ENCODE results near the gene FANCG. TPM values are rescaled to one million over a fixed set of nuclear protein-coding genes. Genes with fewer than 3 reads are reported as not detected.

The FANCG gene
- total and polyA plus RNA-seq, 7 experiments from 2014 or later = 8.7 to 84.9 (median 26.6) TPM

GRCh38 chr9:35035851-35036701 lies 43.7 kb downstream of the FANCG start:
- H3K9me3 ChIP-seq (ENCODE audit: control insufficient read depth in 2 of 3, low read length in 3 of 3) = no peaks in the 10 kb centered on the region
- H3K4me3 ChIP-seq (ENCODE audit: low read length) = peak overlapping the region; percentile 33
- no peaks in the 10 kb centered on the region for H3K36me3 ChIP-seq (ENCODE audit: control insufficient read depth in 2 of 3, insufficient read depth in 3 of 3, low read length in 3 of 3)
- intact Hi-C loops (cut with micrococcal nuclease) = loop anchor here in 1 of 2 donors (1.0 kb wide), 1 partner anchor 47 kb away; the partner anchor contains the start of gene DNAJB5
- DNase-seq (peak in 8 of 9 donors; percentile 35 to 59 (median 44)), ATAC-seq (peak; percentile 83)
- no peaks in the 10 kb centered on the region for H3K27me3 ChIP-seq (ENCODE audit: control insufficient read depth in 2 of 2, insufficient read depth in 2 of 2, low read length in 2 of 2)
- peaks cover 0 to 6% of the 10 kb centered on the region in 2 donors for H3K4me1 ChIP-seq (ENCODE audit: control insufficient read depth in 2 of 2, insufficient read depth in 2 of 2, low read length in 2 of 2)
- H3K27ac ChIP-seq (ENCODE audit: low read depth, low read length) = peak overlapping the region; percentile 16
- Mint-ChIP-seq H3K9me3 (peaks cover 0 to 1% (median 0%) of the 10 kb centered on the region in 11 donors), H3K27me3 (no peaks in the 10 kb centered on the region), H3K27ac (peak overlapping the region in 7 of 9 donors; percentile 4 to 77 (median 58)), H3K4me1 (peaks cover 5 to 11% (median 7%) of the 10 kb centered on the region in 7 donors), H3K36me3 (peaks cover 0 to 19% (median 9%) of the 10 kb centered on the region in 5 donors), H3K4me3 (peak overlapping the region; percentile 51 to 75 (median 68))
- ChIA-PET CTCF (interaction anchor here (0.6 kb wide), 1 partner anchor 11 kb away, joined by 5 read pairs; no protein-coding TSS in a partner anchor), POLR2A (no interaction called here)

GRCh38 chr9:35033101-35033500 lies 46.6 kb downstream of the FANCG start:
- DNase-seq (no peak), ATAC-seq (no peak)
- Histone ChIP-seq H3K4me3 (ENCODE audit: low read length) (no peak overlapping the region), H3K27me3 (ENCODE audit: control insufficient read depth in 2 of 2, insufficient read depth in 2 of 2, low read length in 2 of 2) (no peaks in the 10 kb centered on the region), H3K4me1 (ENCODE audit: control insufficient read depth in 2 of 2, insufficient read depth in 2 of 2, low read length in 2 of 2) (peaks cover 0 to 6% of the 10 kb centered on the region in 2 donors), H3K27ac (ENCODE audit: low read depth, low read length) (no peak overlapping the region), H3K9me3 (ENCODE audit: control insufficient read depth in 2 of 3, low read length in 3 of 3) (no peaks in the 10 kb centered on the region), H3K36me3 (ENCODE audit: control insufficient read depth in 2 of 3, insufficient read depth in 3 of 3, low read length in 3 of 3) (no peaks in the 10 kb centered on the region)
- no peak overlapping the region for H3K27ac Mint-ChIP-seq
- CTCF ChIA-PET = interaction anchor here (1.0 kb wide), 1 partner anchor 18 kb away, joined by 3 read pairs; no protein-coding TSS in a partner anchor
- H3K27me3 Mint-ChIP-seq = no peaks in the 10 kb centered on the region
- POLR2A ChIA-PET = no interaction called here
- H3K9me3 Mint-ChIP-seq = peaks cover 0 to 1% (median 0%) of the 10 kb centered on the region in 11 donors
- intact Hi-C loops (cut with micrococcal nuclease) = no loop called here
- H3K36me3 Mint-ChIP-seq = peaks cover 0 to 19% (median 0%) of the 10 kb centered on the region in 5 donors
- peaks cover 7 to 13% (median 9%) of the 10 kb centered on the region in 7 donors for H3K4me1 Mint-ChIP-seq
- H3K4me3 Mint-ChIP-seq = no peak overlapping the region

GRCh38 chr9:35029852-35030251 lies 49.9 kb downstream of the FANCG start:
- CTCF ChIA-PET = no interaction called here
- no peaks in the 10 kb centered on the region for H3K9me3 ChIP-seq (ENCODE audit: control insufficient read depth in 2 of 3, low read length in 3 of 3)
- POLR2A ChIA-PET = no interaction called here
- H3K36me3 ChIP-seq (ENCODE audit: control insufficient read depth in 2 of 3, insufficient read depth in 3 of 3, low read length in 3 of 3) = no peaks in the 10 kb centered on the region
- intact Hi-C loops (cut with micrococcal nuclease) = no loop called here
- no peaks in the 10 kb centered on the region for H3K9me3 Mint-ChIP-seq
- H3K36me3 Mint-ChIP-seq = peaks cover 0 to 19% (median 0%) of the 10 kb centered on the region in 5 donors
- H3K4me1 Mint-ChIP-seq = peaks cover 7 to 15% (median 11%) of the 10 kb centered on the region in 7 donors
- H3K27me3 ChIP-seq (ENCODE audit: control insufficient read depth in 2 of 2, insufficient read depth in 2 of 2, low read length in 2 of 2) = no peaks in the 10 kb centered on the region
- H3K27ac ChIP-seq (ENCODE audit: low read depth, low read length) = no peak overlapping the region
- H3K4me3 Mint-ChIP-seq = no peak overlapping the region
- no peak for ATAC-seq
- no peaks in the 10 kb centered on the region for H3K27me3 Mint-ChIP-seq
- H3K4me3 ChIP-seq (ENCODE audit: low read length) = no peak overlapping the region
- no peak for DNase-seq
- H3K27ac Mint-ChIP-seq = no peak overlapping the region
- H3K4me1 ChIP-seq (ENCODE audit: control insufficient read depth in 2 of 2, insufficient read depth in 2 of 2, low read length in 2 of 2) = no peaks in the 10 kb centered on the region

GRCh38 chr9:35029241-35029640 lies 50.5 kb downstream of the FANCG start:
- Histone ChIP-seq H3K9me3 (ENCODE audit: control insufficient read depth in 2 of 3, low read length in 3 of 3) (no peaks in the 10 kb centered on the region), H3K4me1 (ENCODE audit: control insufficient read depth in 2 of 2, insufficient read depth in 2 of 2, low read length in 2 of 2) (no peaks in the 10 kb centered on the region), H3K27ac (ENCODE audit: low read depth, low read length) (no peak overlapping the region), H3K4me3 (ENCODE audit: low read length) (no peak overlapping the region), H3K27me3 (ENCODE audit: control insufficient read depth in 2 of 2, insufficient read depth in 2 of 2, low read length in 2 of 2) (no peaks in the 10 kb centered on the region), H3K36me3 (ENCODE audit: control insufficient read depth in 2 of 3, insufficient read depth in 3 of 3, low read length in 3 of 3) (no peaks in the 10 kb centered on the region)
- H3K27me3 Mint-ChIP-seq = no peaks in the 10 kb centered on the region
- peaks cover 0 to 21% (median 3%) of the 10 kb centered on the region in 5 donors for H3K36me3 Mint-ChIP-seq
- CTCF ChIA-PET = no interaction called here
- intact Hi-C loops (cut with micrococcal nuclease) = no loop called here
- POLR2A ChIA-PET = no interaction called here
- no peak overlapping the region for H3K4me3 Mint-ChIP-seq
- H3K27ac Mint-ChIP-seq = no peak overlapping the region
- H3K4me1 Mint-ChIP-seq = peaks cover 7 to 15% (median 11%) of the 10 kb centered on the region in 7 donors
- DNase-seq (no peak), ATAC-seq (no peak)
- no peaks in the 10 kb centered on the region for H3K9me3 Mint-ChIP-seq

GRCh38 chr9:35028341-35028740 lies 51.4 kb downstream of the FANCG start:
- Mint-ChIP-seq H3K27me3 (no peaks in the 10 kb centered on the region), H3K9me3 (no peaks in the 10 kb centered on the region), H3K4me3 (no peak overlapping the region), H3K4me1 (peaks cover 13 to 21% (median 16%) of the 10 kb centered on the region in 7 donors), H3K36me3 (peaks cover 0 to 29% (median 10%) of the 10 kb centered on the region in 5 donors), H3K27ac (no peak overlapping the region)
- ATAC-seq (no peak), DNase-seq (no peak)
- CTCF ChIA-PET = no interaction called here
- Histone ChIP-seq H3K4me1 (ENCODE audit: control insufficient read depth in 2 of 2, insufficient read depth in 2 of 2, low read length in 2 of 2) (no peaks in the 10 kb centered on the region), H3K27ac (ENCODE audit: low read depth, low read length) (no peak overlapping the region), H3K9me3 (ENCODE audit: control insufficient read depth in 2 of 3, low read length in 3 of 3) (no peaks in the 10 kb centered on the region), H3K27me3 (ENCODE audit: control insufficient read depth in 2 of 2, insufficient read depth in 2 of 2, low read length in 2 of 2) (no peaks in the 10 kb centered on the region), H3K36me3 (ENCODE audit: control insufficient read depth in 2 of 3, insufficient read depth in 3 of 3, low read length in 3 of 3) (no peaks in the 10 kb centered on the region), H3K4me3 (ENCODE audit: low read length) (no peak overlapping the region)
- POLR2A ChIA-PET = interaction anchor here (0.7 to 1.1 kb wide), 2 partner anchors 43 to 44 kb away, joined by 3 read pairs; partner anchors contain the start of gene VCP
- intact Hi-C loops (cut with micrococcal nuclease) = no loop called here

- POLR2A ChIA-PET = interaction anchor here (0.7 to 1.1 kb wide), 2 partner anchors 43 to 45 kb away, joined by 3 read pairs; partner anchors contain the start of gene VCP
- Mint-ChIP-seq H3K27me3 (no peaks in the 10 kb centered on the region), H3K27ac (peak overlapping the region in 1 of 9 donors; percentile 10), H3K4me3 (no peak overlapping the region), H3K9me3 (no peaks in the 10 kb centered on the region), H3K4me1 (peaks cover 14 to 22% (median 19%) of the 10 kb centered on the region in 7 donors), H3K36me3 (peaks cover 0 to 24% (median 10%) of the 10 kb centered on the region in 5 donors)
- H3K4me3 ChIP-seq (ENCODE audit: low read length) = no peak overlapping the region
- no peaks in the 10 kb centered on the region for H3K9me3 ChIP-seq (ENCODE audit: control insufficient read depth in 2 of 3, low read length in 3 of 3)
- no peak for DNase-seq
- H3K36me3 ChIP-seq (ENCODE audit: control insufficient read depth in 2 of 3, insufficient read depth in 3 of 3, low read length in 3 of 3) = no peaks in the 10 kb centered on the region
- ATAC-seq = no peak
- no peak overlapping the region for H3K27ac ChIP-seq (ENCODE audit: low read depth, low read length)
- H3K27me3 ChIP-seq (ENCODE audit: control insufficient read depth in 2 of 2, insufficient read depth in 2 of 2, low read length in 2 of 2) = no peaks in the 10 kb centered on the region
- intact Hi-C loops (cut with micrococcal nuclease) = no loop called here
- no peaks in the 10 kb centered on the region for H3K4me1 ChIP-seq (ENCODE audit: control insufficient read depth in 2 of 2, insufficient read depth in 2 of 2, low read length in 2 of 2)
- CTCF ChIA-PET = no interaction called here
These were observed 51.9 kb downstream of the FANCG start for GRCh38 chr9:35027860-35028259.
